ENCODE results near the gene TMEM170A.

DNA sequence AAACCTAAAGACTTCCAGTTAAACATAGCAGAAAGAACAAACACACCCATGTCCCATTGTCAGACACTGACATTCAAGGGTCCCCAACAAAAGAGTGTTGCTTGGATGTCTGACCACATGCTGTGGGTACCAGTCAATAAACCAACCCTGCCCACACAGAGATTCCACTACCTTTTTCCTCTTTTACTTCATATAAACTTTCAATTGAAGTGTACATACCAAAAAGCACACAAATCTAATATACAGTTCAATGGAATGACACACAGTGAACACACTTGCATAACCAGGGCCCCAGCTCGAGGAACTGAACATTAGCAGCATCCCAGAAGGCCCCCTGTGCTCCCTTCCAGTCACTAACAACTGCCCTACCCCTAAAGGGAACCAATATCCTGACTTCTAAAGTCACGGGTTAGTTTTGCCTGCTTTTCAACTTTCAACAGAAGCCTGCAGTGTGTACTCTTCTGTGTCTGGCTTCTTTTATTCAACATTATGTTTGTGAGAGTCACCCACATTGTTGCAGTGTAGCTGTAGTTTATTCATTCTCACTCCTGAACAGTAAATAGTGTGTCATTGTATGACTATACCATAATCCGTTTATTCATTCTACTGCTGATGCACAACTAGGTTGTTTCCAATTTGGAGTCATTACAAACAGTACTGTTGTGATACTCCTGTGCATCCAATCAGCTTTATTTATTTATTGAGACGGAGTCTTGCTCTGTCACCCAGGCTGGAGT is 49.2 kb downstream of the TMEM170A start:
- TF ChIP-seq FOXK2 (IDR thresholded peaks at IDR 0.05) (no peak), BHLHE40 (IDR thresholded peaks at IDR 0.05; ENCODE audit: borderline replicate concordance) (no peak), SUZ12 (IDR thresholded peaks at IDR 0.05) (no peak)

Measured in HEK293T (cell line).